NCI-H82 treated with DMSO at 0.1 percent for 48 hours (cell line): ENCODE data around the gene MED20.

ENCODE experiments used
- DNase-seq: peaks from one replicate; lab custom pipeline; 2025; ENCODE audit not compliant: unreplicated experiment; lab: John Stamatoyannopoulos, UW

The MED20 gene

DNA sequence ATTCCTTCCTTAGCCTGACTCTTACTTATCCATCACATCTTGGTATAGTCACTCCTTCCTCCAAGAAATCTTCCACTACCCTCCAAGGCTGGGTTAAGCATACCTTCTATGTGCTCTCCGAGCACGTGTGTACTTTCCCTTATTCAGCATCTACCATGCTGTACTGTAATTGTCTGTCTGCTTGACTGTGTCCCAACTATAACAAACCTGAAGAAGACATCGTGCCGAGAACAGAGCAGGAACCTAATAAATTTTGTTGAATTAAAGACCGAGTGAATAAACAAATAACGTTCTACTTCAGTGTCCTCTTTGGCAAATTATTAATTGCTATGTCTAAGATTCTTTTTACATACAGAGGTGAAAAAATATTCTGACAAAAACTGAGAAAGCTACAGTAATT, 61.6 kb downstream of the MED20 start:
- no peak for DNase-seq

DNA sequence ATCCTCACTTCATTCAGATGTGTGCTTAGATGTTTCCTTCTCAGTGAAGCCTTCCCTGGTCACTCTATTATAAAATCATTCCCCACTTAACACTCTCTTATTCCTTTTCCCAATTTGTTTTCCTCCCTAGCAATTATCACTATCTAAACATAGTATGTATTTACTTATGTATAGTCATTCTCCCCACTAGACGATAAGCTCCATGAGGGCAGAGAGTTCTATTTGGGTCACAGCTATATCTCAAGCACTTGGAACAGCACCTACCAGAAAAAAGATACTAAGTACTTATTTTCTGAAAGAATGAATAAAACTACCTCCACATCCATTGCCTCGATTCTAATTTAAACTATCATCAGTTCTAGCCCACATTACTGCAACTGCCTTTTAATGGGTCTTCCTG, 62.2 kb downstream of the MED20 start:
- DNase-seq, result no peak
